Stimulated activated CD4-positive, alpha-beta T cell treated with anti-CD3 and anti-CD28 coated beads, Interleukin-4, amount 100 ng/mL, for 4 hours (primary cell): Measurements from ENCODE around the gene SIDT2.

Experiments
- DNase-seq, 2 experiments: peaks; one replicate each; pipeline ENCODE4 v3.0.0-alpha.2; 2020

The SIDT2 gene

DNA sequence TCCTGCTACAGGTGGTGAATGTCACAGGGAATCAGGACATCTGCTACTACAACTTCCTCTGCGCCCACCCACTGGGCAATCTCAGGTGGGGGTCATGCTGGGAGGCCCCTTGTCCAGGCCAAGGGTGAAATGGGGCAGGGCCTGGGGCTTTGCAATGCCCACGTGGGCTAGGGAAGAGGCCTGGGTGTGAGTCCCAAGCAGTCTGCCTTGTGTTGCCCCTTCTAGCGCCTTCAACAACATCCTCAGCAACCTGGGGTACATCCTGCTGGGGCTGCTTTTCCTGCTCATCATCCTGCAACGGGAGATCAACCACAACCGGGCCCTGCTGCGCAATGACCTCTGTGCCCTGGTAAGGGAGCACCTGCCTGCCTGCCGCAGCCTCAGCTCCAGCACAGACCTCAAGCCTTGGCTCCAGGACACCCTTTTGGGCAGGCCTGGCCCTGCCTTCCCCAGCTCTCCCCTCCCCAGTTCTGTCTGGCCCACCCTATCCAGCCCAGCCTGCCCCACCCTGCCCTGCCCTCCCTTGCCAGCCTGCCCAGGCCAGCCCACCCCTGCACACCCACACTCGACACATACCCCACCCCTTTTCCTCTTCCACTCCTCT lies 11.5 kb downstream of the SIDT2 start:
- DNase-seq, result no peak

DNA sequence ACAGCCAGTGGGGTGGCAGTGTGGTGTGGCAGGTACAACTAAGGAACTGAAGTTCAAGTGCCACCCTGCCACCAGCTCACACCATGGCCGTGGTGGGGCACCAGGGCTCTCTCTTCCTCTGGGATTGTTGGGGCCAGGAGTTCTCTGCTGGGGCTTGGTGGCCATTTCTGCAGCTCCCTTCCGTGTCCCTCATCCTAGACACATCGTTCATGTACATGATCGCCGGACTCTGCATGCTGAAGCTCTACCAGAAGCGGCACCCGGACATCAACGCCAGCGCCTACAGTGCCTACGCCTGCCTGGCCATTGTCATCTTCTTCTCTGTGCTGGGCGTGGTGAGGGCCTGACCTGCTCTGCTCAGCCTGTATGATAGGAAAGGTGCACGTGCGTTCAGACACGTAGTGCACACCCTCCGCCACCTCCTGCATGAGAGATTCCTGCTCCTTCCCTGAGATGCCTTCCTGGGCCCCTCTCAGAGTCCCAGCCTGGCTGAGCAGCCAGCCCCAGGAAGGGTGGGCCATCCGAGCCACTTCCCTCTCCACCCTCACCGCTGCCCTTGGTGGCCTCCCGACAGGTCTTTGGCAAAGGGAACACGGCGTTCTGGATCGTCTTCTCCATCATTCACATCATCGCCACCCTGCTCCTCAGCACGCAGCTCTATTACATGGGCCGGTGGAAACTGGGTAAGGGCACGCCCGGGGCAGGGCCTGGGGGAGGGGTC lies 13.3 kb downstream of the SIDT2 start:
- no peak for DNase-seq

DNA sequence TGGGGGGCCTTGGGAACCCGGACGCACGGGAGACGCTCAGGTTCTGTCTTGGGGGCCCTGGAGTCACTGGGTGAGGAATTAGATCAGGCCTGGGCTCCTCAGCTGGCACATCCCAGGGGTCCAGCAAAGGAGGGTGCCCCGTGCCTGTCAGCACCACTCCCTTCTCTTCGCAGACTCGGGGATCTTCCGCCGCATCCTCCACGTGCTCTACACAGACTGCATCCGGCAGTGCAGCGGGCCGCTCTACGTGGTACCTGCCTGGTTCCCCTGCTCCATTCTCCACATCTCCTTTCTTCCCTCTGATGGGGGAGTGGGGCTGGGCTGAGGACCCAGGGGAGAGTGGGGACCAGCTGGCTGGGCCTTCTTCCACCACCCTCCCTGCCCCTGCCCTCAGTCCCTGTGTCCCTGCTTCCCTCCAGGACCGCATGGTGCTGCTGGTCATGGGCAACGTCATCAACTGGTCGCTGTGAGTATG lies 13.9 kb downstream of the SIDT2 start:
- no peak for DNase-seq

DNA sequence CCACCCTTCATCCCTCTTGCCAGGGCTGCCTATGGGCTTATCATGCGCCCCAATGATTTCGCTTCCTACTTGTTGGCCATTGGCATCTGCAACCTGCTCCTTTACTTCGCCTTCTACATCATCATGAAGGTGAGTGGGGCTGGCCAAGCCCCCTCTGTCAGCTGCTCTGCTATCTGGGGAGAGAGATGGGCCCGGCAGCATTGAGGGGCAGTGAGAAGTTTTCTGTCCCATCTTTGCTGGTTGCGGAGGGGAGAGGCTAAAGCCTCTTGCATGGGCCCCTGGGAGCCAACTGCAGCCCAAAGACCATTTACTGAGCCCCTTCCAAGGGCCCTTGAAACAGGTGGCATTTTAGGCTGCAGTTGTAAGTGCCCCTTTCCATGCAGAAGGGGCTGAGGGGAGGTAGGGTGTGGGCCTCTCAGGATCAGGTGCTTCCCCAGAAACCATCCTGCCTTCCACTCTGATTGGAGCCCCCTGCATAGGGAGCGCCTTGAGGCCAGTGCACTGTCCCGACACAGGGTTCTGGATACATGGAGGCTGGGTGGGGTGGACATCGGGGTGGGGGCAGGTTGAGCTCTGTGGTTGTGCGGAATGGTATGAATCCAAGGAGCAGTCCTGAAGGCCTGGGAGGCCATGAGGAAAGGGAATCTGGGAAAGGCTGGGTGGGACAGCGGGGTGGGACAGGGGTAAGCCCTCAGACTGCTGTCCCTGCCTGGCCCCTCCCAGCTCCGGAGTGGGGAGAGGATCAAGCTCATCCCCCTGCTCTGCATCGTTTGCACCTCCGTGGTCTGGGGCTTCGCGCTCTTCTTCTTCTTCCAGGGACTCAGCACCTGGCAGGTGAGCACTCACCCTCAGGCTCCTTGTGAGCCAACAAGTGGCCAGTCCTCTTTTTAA lies 14.8 kb downstream of the SIDT2 start:
- no peak for DNase-seq

DNA sequence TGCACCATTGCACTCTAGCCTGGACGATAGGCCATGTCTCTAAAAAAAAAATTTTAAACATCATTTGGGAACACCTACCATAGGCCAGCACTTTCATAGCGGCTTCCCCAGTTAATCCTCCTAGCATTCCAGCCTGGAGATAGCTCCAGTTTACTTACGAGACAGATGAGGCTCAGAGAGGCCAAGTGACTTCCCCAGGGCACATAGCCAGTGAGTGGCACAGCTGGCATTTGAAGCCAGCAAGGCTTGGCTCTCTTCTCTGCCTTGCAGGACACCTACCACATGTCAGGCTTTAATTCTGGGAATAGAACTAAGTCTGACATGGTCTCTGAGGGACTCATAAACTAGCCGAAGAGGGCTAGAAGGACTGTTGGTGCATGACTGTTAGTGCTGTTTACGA lies 15.7 kb downstream of the SIDT2 start:
- no peak for DNase-seq

DNA sequence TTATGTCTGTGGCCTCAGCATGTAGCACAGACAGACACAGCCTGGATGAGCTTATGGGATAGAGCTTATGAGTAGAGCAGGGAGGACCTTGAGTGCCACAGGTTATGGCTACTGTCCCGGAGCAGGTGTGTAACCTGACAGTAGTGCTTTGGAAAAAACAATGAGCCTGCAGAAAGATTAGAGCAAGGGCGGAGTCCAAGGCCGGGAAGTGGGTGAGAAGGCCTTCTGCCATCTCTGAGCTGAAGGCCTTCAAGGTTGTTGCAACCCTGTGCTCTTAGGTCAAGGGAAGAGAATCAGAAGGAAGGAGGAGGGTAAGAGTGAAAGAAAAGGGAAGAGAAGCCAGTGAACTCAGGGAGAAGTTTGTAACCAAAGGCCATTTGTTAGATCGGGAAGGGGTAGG lies 16.7 kb downstream of the SIDT2 start:
- DNase-seq, result no peak

DNA sequence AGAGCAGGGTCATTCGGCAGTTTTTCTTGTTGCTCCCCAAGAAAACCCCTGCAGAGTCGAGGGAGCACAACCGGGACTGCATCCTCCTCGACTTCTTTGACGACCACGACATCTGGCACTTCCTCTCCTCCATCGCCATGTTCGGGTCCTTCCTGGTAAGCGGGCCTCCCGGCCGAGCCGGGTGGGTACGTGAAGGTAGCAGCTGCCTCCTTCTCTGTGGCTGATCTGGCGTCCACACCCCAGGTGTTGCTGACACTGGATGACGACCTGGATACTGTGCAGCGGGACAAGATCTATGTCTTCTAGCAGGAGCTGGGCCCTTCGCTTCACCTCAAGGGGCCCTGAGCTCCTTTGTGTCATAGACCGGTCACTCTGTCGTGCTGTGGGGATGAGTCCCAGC lies 17.2 kb downstream of the SIDT2 start:
- DNase-seq, result no peak

DNA sequence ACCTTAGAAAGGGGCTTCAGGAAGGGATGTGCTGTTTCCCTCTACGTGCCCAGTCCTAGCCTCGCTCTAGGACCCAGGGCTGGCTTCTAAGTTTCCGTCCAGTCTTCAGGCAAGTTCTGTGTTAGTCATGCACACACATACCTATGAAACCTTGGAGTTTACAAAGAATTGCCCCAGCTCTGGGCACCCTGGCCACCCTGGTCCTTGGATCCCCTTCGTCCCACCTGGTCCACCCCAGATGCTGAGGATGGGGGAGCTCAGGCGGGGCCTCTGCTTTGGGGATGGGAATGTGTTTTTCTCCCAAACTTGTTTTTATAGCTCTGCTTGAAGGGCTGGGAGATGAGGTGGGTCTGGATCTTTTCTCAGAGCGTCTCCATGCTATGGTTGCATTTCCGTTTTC lies 18.5 kb downstream of the SIDT2 start:
- no peak for DNase-seq

DNA sequence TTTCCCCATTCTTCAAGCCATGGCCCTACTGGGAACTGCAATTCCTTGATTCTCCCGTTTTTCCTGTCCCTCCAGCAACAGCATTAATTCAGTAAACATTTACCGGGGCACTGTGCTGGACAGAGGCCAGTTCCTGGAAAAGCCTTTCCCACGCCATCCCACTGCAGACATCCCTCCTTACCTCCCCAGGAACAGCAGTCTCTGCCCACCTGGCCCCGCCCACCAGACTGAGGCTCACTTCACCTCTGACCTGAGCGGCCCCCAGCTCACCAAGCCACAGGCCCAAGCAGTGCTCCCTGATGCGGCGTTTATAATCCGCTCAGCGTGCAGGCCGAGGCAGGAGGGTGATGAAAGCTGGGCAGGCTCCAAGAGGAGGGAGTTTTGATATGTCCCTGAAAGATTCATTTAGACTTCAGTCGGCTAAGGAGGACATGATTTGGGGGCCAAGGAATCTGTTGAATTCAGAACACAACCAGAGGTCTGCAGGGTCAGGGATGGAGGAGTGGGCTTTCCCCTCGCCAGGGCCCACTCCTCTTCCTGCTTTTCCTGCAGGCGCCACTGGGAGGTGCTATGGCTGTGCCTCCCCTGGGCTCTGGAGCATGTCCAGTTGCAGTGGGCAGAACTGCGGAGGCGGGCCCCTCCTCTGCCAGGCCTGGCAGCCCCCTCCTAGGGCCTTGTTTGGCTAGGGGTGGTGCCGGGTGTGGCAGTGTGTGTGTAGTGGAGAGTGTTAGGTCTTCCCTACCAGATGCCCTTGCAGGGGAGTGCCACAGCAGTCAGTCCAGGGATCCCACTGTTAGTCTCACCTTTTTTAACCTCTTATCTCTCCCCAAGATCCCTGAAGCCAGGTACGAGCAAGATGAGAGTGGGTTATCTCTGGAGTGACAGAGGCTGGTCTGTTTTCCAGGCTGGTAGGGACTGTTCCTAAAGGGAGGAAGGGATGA lies 19.2 kb downstream of the SIDT2 start:
- no peak for DNase-seq

DNA sequence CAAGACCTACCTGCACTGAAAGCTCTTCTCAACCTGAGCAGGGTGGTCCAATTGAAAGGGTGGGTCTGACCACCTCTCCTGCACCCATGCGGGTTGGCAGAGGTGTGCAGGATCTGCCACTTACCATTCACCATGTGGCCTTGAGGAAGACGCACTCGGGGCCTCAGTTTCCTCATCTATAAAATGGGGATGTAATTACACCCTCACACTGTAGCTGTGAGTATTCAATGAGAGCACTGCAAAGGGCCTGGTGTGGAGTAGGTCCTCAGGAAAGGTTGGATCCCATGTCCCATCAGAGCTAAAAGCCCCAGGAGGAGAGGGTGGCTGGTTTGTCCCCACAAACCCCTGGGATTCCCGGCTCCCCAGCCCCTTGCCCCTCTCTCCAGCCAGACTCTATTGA lies 20.1 kb downstream of the SIDT2 start:
- DNase-seq, result no peak

DNA sequence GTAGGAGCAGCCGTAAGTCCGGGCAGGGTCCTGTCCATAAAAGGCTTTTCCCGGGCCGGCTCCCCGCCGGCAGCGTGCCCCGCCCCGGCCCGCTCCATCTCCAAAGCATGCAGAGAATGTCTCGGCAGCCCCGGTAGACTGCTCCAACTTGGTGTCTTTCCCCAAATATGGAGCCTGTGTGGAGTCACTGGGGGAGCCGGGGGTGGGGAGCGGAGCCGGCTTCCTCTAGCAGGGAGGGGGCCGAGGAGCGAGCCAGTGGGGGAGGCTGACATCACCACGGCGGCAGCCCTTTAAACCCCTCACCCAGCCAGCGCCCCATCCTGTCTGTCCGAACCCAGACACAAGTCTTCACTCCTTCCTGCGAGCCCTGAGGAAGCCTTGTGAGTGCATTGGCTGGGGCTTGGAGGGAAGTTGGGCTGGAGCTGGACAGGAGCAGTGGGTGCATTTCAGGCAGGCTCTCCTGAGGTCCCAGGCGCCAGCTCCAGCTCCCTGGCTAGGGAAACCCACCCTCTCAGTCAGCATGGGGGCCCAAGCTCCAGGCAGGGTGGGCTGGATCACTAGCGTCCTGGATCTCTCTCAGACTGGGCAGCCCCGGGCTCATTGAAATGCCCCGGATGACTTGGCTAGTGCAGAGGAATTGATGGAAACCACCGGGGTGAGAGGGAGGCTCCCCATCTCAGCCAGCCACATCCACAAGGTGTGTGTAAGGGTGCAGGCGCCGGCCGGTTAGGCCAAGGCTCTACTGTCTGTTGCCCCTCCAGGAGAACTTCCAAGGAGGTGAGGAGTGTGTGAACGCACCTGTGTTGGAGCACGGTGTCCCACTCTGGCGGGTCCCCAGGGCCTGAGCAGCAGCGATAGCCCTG lies 20.7 kb downstream of the SIDT2 start, which contains the start of gene TAGLN:
Gene TAGLN (plus strand): TSS at position 318 of the 863 bp plus-strand sequence. CDS start 3,644 bp downstream, outside the sequence.
- no peak for DNase-seq

DNA sequence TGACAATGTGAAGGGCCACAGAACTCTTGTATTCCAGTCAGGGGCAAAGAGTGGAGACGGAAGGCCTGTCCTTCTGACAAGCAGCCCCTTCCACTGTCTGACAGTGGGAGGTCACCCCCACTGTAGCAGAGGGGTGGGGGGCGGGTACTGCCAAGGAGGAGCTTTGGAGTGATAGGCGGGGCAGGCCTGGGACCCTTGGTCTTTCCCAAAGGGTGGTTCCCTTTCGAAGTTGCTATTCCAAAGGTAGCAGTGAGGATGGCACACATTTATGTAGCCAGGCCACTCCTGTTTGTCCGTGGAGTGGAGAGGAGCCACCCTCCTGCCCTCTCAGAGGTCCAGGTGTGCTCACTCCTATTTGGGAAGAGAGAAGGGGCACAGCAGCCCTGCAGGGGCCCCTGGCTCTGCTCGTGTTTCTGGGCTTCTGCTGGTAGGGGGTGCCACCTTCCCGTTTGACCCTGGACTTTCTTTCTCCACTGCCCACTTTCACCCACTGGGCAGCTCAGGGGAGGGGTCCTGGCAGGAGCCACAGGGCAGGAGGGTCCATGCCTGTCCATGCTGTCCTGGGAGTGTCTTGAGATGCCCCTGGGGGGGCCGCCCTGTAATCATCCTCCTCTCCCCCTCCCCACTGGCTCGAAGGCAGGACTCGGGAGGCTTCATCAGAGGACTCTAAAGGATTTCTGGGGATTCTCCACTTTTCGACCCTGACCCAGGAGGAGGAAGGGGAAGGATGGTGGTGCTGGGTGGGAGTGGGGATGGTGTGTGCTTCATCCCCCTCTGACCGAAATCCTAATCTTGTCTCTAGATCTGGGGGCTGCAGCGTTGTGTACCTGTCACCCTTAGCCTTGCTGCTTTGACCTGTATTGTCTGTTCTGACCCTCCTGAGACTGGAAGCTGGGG lies 21.6 kb downstream of the SIDT2 start:
- no peak for DNase-seq

DNA sequence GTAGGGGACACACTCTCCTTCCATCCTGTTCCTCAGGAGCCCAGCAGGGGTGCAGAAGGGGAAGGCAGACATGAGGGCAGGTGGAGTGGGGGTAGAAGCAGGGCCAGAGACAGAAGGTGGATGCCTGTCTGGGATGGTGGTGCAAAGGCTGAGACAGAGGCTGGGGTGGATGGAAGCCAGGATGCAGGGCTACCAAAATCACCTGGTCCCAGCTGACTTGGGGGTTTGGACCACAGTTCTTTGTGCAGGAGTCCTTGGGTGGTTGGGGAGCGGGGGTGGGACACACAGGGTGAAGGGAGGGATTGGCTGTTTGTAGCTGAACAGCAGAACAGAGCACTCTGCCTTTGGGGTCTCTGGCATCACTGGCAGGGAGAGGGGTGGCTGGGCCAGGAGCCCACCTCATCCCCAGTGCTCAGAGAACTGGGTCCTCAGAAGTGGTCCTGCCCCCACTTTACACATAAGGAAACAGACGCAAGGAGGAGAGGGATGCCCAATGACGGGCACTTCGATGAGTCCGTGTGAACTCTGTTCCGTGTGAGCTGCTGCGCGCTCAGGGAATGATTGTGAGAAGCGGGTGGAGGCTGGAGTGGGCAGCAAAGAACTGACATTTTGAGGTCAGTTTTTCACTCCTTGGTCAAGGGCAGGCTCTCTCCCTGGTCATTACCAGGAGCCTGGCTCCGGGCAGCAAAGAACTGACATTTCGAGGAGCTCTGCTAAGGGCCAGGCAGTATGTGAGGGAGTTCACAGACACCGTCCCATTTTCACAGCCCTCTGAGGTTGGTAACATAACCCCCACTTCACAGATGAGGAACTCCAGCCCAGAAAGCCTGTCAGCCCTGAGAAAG lies 22.5 kb downstream of the SIDT2 start:
- no peak for DNase-seq

DNA sequence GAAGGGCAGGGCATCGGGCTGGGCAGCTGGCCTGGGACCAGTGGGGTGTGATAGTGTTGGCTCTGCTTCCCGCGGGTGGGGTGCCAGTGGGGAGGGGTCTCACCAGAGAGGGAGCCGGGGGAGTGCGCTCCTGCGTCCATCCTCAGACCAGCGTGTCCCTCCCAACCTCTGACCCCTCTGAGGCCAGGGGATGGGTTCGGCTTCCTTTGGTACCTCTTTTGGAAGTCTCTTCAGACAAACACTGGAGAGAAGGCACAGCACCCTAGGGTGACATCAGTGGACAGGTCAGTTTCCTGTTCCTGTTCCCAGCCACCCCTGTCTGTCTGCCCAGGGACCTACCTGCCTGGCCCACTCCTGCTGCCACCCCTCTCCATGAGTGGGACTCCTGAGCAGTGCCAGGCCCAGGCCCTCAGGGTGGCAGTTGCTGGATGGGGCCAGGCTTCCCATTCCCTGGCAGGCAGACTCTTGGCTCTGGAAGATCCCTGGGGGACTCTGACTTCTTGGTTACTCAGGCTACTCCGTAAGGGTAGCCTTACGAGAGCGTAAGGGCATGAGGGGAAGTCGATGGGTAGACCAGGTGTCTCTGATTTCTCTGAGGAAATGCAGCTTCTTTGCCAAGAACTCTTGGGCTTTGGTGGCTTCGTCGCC lies 23.2 kb downstream of the SIDT2 start:
- DNase-seq, result no peak

DNA sequence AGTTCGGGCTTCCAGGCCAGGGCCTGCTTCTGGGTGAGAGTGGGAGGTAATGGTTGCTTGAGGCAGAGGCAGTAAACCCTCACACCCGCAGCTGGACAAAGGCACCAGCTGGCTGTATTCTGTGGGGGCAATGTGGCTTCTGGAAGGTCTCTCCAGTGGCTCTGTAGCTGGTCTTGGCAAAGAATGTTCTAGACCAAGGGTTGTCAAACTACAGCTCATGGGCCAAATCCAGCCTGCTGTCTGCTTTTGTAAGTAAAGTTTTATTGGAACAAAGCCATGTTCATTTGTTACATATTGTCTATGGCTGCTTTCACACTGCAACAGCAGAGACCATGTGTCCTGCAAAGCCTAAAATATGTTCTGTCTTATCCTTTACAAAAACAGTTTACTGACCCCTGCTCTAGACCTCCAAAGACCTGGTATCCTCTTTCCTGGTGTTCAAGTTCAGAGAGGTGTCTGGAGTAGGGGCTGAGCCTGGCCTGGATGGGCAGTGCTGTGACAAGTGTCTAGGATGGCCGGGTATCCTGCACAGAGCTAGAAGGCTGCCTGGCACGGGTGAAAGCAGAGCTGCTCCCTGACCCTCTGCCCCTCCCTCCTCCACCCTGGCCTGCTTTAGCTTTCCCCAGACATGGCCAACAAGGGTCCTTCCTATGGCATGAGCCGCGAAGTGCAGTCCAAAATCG lies 24.0 kb downstream of the SIDT2 start:
- no peak for DNase-seq

DNA sequence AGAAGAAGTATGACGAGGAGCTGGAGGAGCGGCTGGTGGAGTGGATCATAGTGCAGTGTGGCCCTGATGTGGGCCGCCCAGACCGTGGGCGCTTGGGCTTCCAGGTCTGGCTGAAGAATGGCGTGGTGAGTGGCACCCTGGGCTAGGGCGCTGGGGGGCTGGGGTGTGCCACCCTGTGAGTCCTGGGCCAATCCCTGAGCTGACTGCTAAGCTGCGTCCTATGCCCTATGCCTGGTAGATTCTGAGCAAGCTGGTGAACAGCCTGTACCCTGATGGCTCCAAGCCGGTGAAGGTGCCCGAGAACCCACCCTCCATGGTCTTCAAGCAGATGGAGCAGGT lies 24.5 kb downstream of the SIDT2 start:
- DNase-seq, result no peak

DNA sequence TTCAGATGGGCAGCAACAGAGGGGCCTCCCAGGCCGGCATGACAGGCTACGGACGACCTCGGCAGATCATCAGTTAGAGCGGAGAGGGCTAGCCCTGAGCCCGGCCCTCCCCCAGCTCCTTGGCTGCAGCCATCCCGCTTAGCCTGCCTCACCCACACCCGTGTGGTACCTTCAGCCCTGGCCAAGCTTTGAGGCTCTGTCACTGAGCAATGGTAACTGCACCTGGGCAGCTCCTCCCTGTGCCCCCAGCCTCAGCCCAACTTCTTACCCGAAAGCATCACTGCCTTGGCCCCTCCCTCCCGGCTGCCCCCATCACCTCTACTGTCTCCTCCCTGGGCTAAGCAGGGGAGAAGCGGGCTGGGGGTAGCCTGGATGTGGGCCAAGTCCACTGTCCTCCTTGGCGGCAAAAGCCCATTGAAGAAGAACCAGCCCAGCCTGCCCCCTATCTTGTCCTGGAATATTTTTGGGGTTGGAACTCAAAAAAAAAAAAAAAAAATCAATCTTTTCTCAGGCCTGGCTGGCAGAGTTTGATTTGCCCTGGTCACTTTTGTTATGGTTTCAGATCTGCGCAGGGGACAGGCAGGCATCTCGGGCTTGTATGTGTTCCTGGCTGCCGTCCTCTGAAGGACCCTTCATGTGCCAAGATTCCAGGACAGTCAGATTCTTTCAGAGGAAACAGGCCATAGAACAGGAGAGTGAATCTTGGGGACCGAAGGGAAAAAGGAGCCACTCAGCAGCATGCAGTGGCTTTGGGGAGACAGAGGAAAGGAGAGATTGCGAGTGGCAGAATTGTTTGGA lies 25.9 kb downstream of the SIDT2 start:
- no peak for DNase-seq
